AG10803 (cell line): ENCODE data around the gene CHRNB4.
"Not testable (repeated sequence)": the region's sequence is repeated elsewhere in the genome, so short reads cannot be mapped to it uniquely, and the experiment has no call there.

Experiments
- DNase-seq: peaks from one replicate; pipeline ENCODE4 v3.0.0; 2010; ENCODE audit warnings: low read depth
- H3K4me3 ChIP-seq: 2 replicates; pipeline ENCODE4 v1.5.1; 2011; ENCODE audit warnings: mild to moderate bottlenecking, low read length, control low read depth
- TF ChIP-seq, protein P1 (sequence below): conservative IDR thresholded peaks from 2 replicates; pipeline ENCODE4 v1.5.1; 2011; ENCODE audit warnings: mild to moderate bottlenecking, low read length, control low read depth, inconsistent platforms

CHRNB4 gene, protein sequence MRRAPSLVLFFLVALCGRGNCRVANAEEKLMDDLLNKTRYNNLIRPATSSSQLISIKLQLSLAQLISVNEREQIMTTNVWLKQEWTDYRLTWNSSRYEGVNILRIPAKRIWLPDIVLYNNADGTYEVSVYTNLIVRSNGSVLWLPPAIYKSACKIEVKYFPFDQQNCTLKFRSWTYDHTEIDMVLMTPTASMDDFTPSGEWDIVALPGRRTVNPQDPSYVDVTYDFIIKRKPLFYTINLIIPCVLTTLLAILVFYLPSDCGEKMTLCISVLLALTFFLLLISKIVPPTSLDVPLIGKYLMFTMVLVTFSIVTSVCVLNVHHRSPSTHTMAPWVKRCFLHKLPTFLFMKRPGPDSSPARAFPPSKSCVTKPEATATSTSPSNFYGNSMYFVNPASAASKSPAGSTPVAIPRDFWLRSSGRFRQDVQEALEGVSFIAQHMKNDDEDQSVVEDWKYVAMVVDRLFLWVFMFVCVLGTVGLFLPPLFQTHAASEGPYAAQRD

DNA sequence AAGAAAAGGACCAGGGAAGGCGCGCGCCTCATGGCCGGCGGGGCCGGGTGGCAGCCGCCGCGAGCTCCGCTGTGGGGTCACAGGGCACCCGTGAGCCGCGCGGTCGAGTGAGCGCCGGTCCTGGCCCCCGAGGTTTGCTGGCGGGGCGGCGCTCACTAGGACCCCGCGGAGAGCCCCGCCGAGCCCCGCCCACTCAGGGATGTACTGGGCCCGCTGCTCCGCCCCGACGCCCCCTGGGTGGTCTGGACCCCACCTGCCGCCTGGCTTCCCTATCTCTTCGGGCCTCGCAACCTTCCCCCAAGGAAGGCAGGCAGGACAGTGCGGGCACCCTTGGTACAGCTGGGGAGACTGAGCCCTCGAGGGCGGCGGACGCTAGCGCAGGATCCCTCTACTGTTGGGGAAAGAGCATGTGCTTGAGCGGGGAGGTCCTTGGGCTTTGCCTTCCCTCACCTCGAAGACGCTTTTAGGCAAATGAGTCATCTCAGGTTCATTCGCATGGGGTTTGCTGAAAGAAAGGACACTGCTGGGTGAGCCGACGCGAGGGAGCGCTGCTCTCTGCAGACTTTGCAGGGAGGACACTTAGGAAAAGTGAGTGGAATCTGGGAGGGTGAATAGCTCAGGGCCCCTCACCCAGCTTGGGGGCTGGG lies at the start of gene CHRNB4:
CHRNB4 (minus strand) TSS at position 109 of the 647 bp plus-strand sequence; CDS start at position 32, 77 bp downstream.
- no peak within 1 kb of the TSS for H3K4me3 ChIP-seq
- TF ChIP-seq, protein P1, sequence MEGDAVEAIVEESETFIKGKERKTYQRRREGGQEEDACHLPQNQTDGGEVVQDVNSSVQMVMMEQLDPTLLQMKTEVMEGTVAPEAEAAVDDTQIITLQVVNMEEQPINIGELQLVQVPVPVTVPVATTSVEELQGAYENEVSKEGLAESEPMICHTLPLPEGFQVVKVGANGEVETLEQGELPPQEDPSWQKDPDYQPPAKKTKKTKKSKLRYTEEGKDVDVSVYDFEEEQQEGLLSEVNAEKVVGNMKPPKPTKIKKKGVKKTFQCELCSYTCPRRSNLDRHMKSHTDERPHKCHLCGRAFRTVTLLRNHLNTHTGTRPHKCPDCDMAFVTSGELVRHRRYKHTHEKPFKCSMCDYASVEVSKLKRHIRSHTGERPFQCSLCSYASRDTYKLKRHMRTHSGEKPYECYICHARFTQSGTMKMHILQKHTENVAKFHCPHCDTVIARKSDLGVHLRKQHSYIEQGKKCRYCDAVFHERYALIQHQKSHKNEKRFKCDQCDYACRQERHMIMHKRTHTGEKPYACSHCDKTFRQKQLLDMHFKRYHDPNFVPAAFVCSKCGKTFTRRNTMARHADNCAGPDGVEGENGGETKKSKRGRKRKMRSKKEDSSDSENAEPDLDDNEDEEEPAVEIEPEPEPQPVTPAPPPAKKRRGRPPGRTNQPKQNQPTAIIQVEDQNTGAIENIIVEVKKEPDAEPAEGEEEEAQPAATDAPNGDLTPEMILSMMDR: no peak
- no peak for DNase-seq

DNA sequence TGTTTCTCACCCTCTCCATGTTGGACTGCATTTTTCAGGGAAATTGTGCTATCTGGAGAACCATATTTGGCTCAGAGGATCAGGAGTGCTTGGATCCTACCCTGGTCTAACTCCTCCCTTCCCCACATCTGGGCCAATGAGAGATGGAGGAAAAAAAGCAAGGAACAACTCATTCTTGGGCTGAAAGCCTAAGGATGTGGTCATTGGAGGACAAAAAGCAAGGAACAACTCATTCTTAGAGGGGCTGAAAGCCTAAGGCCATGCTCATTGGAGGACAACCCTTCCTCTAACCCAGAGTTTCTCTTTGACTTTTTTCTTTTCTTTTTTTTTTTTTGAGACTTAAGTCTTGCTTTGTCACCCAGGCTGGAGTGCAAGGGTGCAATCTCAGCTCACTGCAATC lies 48.6 kb upstream of the CHRNB4 start:
- no peak for DNase-seq
- no peak overlapping the region for H3K4me3 ChIP-seq
- TF ChIP-seq, protein P1: no peak

DNA sequence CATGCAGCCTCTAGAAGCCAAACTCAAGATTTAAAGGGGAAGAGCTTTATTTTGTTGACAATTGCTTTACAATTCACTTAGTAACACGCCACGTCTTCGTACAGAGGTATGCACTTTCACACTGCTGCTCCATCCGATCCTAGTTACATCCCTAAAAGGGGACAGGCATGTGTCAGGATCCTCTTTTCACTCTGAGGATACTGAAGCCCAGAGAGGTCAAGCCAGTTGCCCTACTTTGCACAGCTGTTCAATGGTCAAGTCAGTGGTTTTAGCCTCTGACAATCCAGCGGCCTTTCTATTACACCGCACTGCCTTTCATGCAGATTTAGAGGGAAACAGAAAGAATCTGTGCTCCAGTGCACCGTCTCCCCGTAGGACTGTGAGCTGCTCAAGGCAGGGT lies 44.9 kb upstream of the CHRNB4 start:
- DNase-seq: no peak
- TF ChIP-seq, protein P1: no peak
- no peak overlapping the region for H3K4me3 ChIP-seq

DNA sequence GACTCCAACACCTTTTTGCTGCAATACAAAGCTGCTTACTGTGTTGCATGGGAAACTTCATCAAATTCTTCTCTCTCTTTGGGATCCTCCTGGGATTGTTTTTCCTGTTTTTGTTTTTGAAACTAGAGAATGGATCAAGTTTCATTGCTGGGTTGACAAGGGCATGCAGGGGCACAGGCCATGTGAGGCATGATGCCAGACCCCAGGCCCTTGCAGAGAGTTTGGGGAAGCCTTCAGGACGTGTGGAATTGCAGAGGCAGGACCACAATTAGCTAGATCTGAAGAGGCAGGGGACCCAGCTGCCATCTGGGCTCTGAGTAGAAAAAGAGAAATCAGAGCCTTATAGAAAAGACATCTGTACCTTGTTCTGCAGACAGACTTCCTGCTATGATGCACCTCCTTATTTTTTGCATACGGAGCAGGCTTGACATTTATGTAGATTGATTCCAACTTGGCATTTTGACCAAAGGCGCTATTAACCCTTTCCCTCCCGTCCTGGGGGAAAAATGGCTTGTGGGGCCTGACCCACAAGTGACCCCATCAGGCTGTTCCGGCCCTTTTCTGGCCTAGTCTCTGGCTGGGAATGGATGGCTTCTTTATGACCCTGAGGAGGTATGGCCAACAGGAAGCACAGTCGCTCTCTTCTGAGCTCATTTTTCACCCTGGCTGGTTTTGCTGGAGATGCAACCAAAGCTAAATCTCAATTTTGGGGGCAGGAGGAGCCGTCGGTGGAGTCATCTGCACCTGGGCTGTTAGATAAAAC lies 44.3 kb upstream of the CHRNB4 start:
- H3K4me3 ChIP-seq: no peak overlapping the region
- DNase-seq: no peak
- TF ChIP-seq, protein P1: no peak

DNA sequence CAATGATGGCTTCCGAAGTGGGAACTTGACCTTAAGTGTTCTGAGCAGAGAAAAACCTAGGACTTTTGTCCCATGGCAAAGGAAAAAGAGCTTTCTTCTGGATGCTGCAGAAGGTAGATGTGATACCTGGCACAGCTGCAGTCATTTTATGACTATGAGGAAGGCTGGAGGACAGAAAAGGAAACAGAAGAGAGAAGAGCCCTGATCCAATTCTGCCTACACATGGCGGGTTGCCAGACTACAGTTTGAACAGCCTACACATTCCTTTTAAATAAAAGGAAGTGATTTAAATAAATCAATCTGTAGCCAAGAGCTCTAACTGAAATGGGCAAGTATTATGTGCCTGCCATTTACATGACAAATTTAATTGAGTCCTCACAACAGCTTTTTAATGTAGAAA lies 43.6 kb upstream of the CHRNB4 start:
- TF ChIP-seq, protein P1: no peak
- no peak for DNase-seq
- H3K4me3 ChIP-seq: no peak overlapping the region

DNA sequence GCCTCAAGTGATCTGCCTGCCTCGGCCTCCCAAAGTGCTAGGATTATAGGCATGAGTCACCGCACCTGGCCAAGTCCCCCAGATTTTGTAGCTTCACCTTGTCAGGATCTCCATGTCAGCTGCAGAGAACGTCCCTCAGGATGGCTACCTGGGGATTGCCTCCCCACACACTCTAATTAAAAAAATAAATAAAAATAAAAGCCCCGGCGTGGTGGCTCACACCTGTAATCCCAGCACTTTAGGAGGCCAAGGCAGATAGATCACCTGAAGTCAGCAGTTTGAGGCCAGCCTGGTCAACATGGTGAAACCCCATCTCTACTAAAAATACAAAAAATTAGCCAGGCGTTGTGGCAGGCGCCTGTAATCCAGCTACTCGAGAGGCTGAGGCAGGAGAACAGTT lies 42.6 kb upstream of the CHRNB4 start:
- DNase-seq, H3K4me3 ChIP-seq: not testable (repeated sequence)

DNA sequence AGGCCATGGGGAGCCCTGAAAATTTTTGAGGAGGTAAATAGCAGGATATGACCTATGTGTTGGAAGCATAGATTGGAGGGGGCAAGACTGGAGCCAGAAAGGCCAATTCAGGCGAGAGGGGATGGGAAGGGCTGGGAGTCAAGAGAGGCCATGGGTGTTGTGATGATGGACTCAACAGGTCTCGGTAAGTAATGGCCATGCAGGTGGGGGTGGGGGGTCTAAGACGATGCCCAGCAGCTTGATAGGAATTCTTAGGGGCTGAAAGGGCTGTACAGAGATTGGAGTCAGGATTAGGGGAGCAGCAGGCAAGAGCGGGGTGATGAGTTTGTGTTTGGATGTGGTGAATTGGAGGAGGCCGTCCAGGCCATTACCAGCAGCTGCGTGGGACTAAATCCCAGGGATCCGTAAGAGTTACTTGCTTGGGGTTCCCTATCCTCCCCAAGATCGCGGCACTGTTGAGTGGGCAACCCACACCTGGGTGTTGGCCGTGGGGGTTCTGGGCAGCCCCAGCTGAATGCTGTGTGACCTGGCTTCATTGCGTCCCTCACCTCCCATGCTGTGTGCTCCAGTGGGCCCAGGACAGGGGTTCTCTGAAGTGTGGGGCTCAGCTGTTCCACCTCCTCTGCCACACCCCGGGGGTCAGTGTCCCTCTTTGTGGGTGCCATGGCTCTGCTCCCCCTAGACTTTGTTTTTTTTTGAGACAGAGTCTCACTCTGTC lies 41.8 kb upstream of the CHRNB4 start:
- no peak overlapping the region for H3K4me3 ChIP-seq
- no peak for DNase-seq
- TF ChIP-seq, protein P1: no peak
